NCI-H1694 (cell line): ENCODE measurements around the gene SPDYE2B.
"Not testable (repeated sequence)": the region's sequence is repeated elsewhere in the genome, so short reads cannot be mapped to it uniquely, and the experiment has no call there.

Experiments
- DNase-seq: peaks from one replicate; lab custom pipeline; 2025; lab: John Stamatoyannopoulos, UW

Gene SPDYE2B

GRCh38 chr7:102642691-102643090 is 7.4 kb upstream of the SPDYE2B start, which contains the start of gene UPK3BL1:
Gene UPK3BL1 (minus strand): TSS chr7:102642791. CDS start chr7:102642741, 50 bp downstream.
- not testable (repeated sequence) for DNase-seq

- DNase-seq, result not testable (repeated sequence)
Measured at GRCh38 chr7:102643404-102643803, 6.7 kb upstream of the SPDYE2B start.

- DNase-seq, result not testable (repeated sequence)
Measured at GRCh38 chr7:102647813-102648212, 2.3 kb upstream of the SPDYE2B start.

GRCh38 chr7:102664765-102665164 is 14.6 kb downstream of the SPDYE2B start:
- not testable (repeated sequence) for DNase-seq

- DNase-seq, result not testable (repeated sequence)
Measured at GRCh38 chr7:102666850-102667249, 16.7 kb downstream of the SPDYE2B start.

GRCh38 chr7:102667523-102667922 is 17.4 kb downstream of the SPDYE2B start:
- DNase-seq, result not testable (repeated sequence)

- DNase-seq, result not testable (repeated sequence)
Measured at GRCh38 chr7:102671166-102671955, 21.2 kb downstream of the SPDYE2B start, which contains the start of gene POLR2J2. Gene POLR2J2 (minus strand): TSS chr7:102671663. CDS start chr7:102671601, 62 bp downstream.

GRCh38 chr7:102671956-102672307 is 21.8 kb downstream of the SPDYE2B start:
- DNase-seq, result not testable (repeated sequence)

- DNase-seq, result not testable (repeated sequence)
Measured at GRCh38 chr7:102673447-102674067, 23.4 kb downstream of the SPDYE2B start.

- DNase-seq, result not testable (repeated sequence)
Measured at GRCh38 chr7:102675545-102675944, 25.4 kb downstream of the SPDYE2B start.

- not testable (repeated sequence) for DNase-seq
Measured at GRCh38 chr7:102680780-102681179, 30.7 kb downstream of the SPDYE2B start.

- not testable (repeated sequence) for DNase-seq
Measured at GRCh38 chr7:102682560-102682959, 32.4 kb downstream of the SPDYE2B start.

- not testable (repeated sequence) for DNase-seq
Measured at GRCh38 chr7:102688299-102689036, 38.3 kb downstream of the SPDYE2B start.

- DNase-seq, result not testable (repeated sequence)
Measured at GRCh38 chr7:102689436-102690282, 39.5 kb downstream of the SPDYE2B start.

GRCh38 chr7:102690602-102691001 is 40.5 kb downstream of the SPDYE2B start:
- DNase-seq, result not testable (repeated sequence)

GRCh38 chr7:102694008-102694407 is 43.9 kb downstream of the SPDYE2B start:
- not testable (repeated sequence) for DNase-seq

- not testable (repeated sequence) for DNase-seq
Measured at GRCh38 chr7:102695033-102695552, 45.0 kb downstream of the SPDYE2B start.

- DNase-seq, result not testable (repeated sequence)
Measured at GRCh38 chr7:102696009-102696408, 45.9 kb downstream of the SPDYE2B start.

GRCh38 chr7:102697642-102698512 is 47.8 kb downstream of the SPDYE2B start:
- DNase-seq, result not testable (repeated sequence)
